HEK293 (cell line): Measurements from ENCODE around the gene PTP4A1.

Experiments used
- CTCF ChIA-PET: fragments of 350-600 bp; formaldehyde crosslinking; extraction: SDS; loops from one replicate; lab custom pipeline; 2021; ENCODE audit warnings: antibody characterized with exemption; lab: Yijun Ruan, JAX
- POLR2A ChIA-PET: fragments of 300-600 bp; formaldehyde crosslinking; extraction: SDS; loops from one replicate; lab custom pipeline; 2020; ENCODE audit warnings: antibody characterized with exemption, inconsistent platforms; lab: Yijun Ruan, JAX
- H3K27ac ChIP-seq: fragments of 200-500 bp; sonication (Bioruptor generic); 2 replicates; pipeline ENCODE4 v1.5.1; 2014; ENCODE audit warnings: low read depth, low read length, control low read depth, inconsistent platforms; ENCODE audit errors: extremely low read depth
- H3K36me3 ChIP-seq, 2 experiments: fragments of 200-500 bp in 1 of 2; sonication (Bioruptor generic) in 1 of 2; 1 replicate in 1 of 2; 2 replicates in 1 of 2; pipeline ENCODE4 v1.5.1; 2014 to 2017; ENCODE audit warnings: inconsistent platforms in 2 of 2, low read length in 2 of 2; ENCODE audit not compliant: control insufficient read depth in 2 of 2, insufficient read depth in 1 of 2
- H3K4me1 ChIP-seq: fragments of 200-500 bp; sonication (Bioruptor generic); 2 replicates; pipeline ENCODE4 v1.5.1; 2014; ENCODE audit warnings: mild to moderate bottlenecking, low read length, inconsistent platforms; ENCODE audit not compliant: control insufficient read depth, insufficient read depth
- H3K4me3 ChIP-seq: 2 replicates; pipeline ENCODE4 v1.5.1; 2011; ENCODE audit warnings: low read depth, mild to moderate bottlenecking, control low read depth, low read length, moderate library complexity
- H3K9me3 ChIP-seq: fragments of 200-500 bp; sonication (Bioruptor generic); 2 replicates; pipeline ENCODE4 v1.5.1; 2014; ENCODE audit warnings: low read depth, low read length, inconsistent platforms; ENCODE audit not compliant: control insufficient read depth, insufficient read depth
- GLI2 ChIP-seq: fragments of 450-650 bp; formaldehyde crosslinking; IDR thresholded peaks from 2 replicates; pipeline ENCODE4; 2017; ENCODE audit warnings: missing biosample characterization, missing genetic modification characterization, low read depth, borderline replicate concordance
- GLIS2 ChIP-seq: fragments of 450-650 bp; formaldehyde crosslinking; IDR thresholded peaks from 2 replicates; pipeline ENCODE4 v1.5.1; 2016; ENCODE audit warnings: missing biosample characterization, missing genetic modification characterization
- HIC1 ChIP-seq: fragments of 450-650 bp; formaldehyde crosslinking; IDR thresholded peaks from 2 replicates; pipeline ENCODE4 v1.5.1; 2016; ENCODE audit warnings: missing biosample characterization, missing genetic modification characterization
- HOXC10 ChIP-seq: sonication (generic); formaldehyde crosslinking; IDR thresholded peaks from 2 replicates; pipeline ENCODE4 v1.8.1; 2023; ENCODE audit warnings: mild to moderate bottlenecking, missing genetic modification reagents
- KLF16 ChIP-seq: fragments of 450-650 bp; formaldehyde crosslinking; IDR thresholded peaks from 2 replicates; pipeline ENCODE4 v1.5.1; 2017; ENCODE audit warnings: missing biosample characterization, missing genetic modification characterization
- MYNN ChIP-seq: fragments of 450-650 bp; formaldehyde crosslinking; IDR thresholded peaks from 2 replicates; pipeline ENCODE4 v1.5.1; 2016; ENCODE audit warnings: missing biosample characterization, missing genetic modification characterization, borderline replicate concordance
- SCRT2 ChIP-seq: fragments of 450-650 bp; formaldehyde crosslinking; IDR thresholded peaks from 2 replicates; pipeline ENCODE4 v1.5.1; 2016; ENCODE audit warnings: missing biosample characterization, missing genetic modification characterization
- YY1 ChIP-seq: fragments of 450-650 bp; formaldehyde crosslinking; IDR thresholded peaks from 2 replicates; pipeline ENCODE4 v1.5.1; 2018; ENCODE audit warnings: missing biosample characterization, missing genetic modification characterization
- ZBTB20 ChIP-seq: fragments of 450-650 bp; formaldehyde crosslinking; IDR thresholded peaks from 2 replicates; pipeline ENCODE4 v1.5.1; 2016; ENCODE audit warnings: missing biosample characterization, missing genetic modification characterization
- ZNF16 ChIP-seq: fragments of 450-650 bp; formaldehyde crosslinking; IDR thresholded peaks from 2 replicates; pipeline ENCODE4 v1.5.1; 2016; ENCODE audit warnings: low read depth, missing biosample characterization, missing genetic modification characterization
- ZNF175 ChIP-seq: fragments of 450-650 bp; formaldehyde crosslinking; IDR thresholded peaks from 2 replicates; pipeline ENCODE4 v1.5.1; 2016; ENCODE audit warnings: missing biosample characterization, missing genetic modification characterization
- ZNF292 ChIP-seq: fragments of 450-650 bp; formaldehyde crosslinking; IDR thresholded peaks from 2 replicates; pipeline ENCODE4 v1.5.1; 2016; ENCODE audit warnings: low read depth, missing biosample characterization, missing genetic modification characterization, borderline replicate concordance
- ZNF350 ChIP-seq: fragments of 450-650 bp; formaldehyde crosslinking; IDR thresholded peaks from 2 replicates; pipeline ENCODE4 v1.5.0; 2017; ENCODE audit warnings: missing biosample characterization, mild to moderate bottlenecking, missing genetic modification characterization
- ZNF366 ChIP-seq: fragments of 450-650 bp; formaldehyde crosslinking; conservative IDR thresholded peaks from 2 replicates; pipeline ENCODE4 v1.5.1; 2016; ENCODE audit warnings: missing biosample characterization, missing genetic modification characterization
- ZNF416 ChIP-seq: fragments of 450-650 bp; formaldehyde crosslinking; IDR thresholded peaks from 2 replicates; pipeline ENCODE4 v1.5.1; 2016; ENCODE audit warnings: missing biosample characterization, missing genetic modification characterization
- ZNF629 ChIP-seq: fragments of 450-650 bp; formaldehyde crosslinking; IDR thresholded peaks from 2 replicates; pipeline ENCODE4 v1.5.1; 2017; ENCODE audit warnings: missing biosample characterization, missing genetic modification characterization
- ZNF76 ChIP-seq: fragments of 450-650 bp; formaldehyde crosslinking; IDR thresholded peaks from 2 replicates; pipeline ENCODE4; 2016; ENCODE audit warnings: low read depth, missing biosample characterization, missing genetic modification characterization, borderline replicate concordance
- ZNF768 ChIP-seq: fragments of 450-650 bp; formaldehyde crosslinking; IDR thresholded peaks from 2 replicates; pipeline ENCODE4 v1.5.1; 2018; ENCODE audit warnings: missing biosample characterization, mild to moderate bottlenecking, missing genetic modification characterization
- ZSCAN16 ChIP-seq: fragments of 450-650 bp; formaldehyde crosslinking; IDR thresholded peaks from 2 replicates; pipeline ENCODE4 v1.5.1; 2016; ENCODE audit warnings: missing biosample characterization, missing genetic modification characterization
- ZXDB ChIP-seq: fragments of 450-650 bp; formaldehyde crosslinking; IDR thresholded peaks from 2 replicates; pipeline ENCODE4 v1.5.1; 2016; ENCODE audit warnings: missing biosample characterization, missing genetic modification characterization
- TF ChIP-seq, protein P1 (sequence below): fragments of 450-650 bp; formaldehyde crosslinking; IDR thresholded peaks from 2 replicates; pipeline ENCODE4 v1.5.1; 2017; ENCODE audit warnings: missing biosample characterization, missing genetic modification characterization
- TF ChIP-seq, protein P2 (sequence below): fragments of 450-650 bp; formaldehyde crosslinking; IDR thresholded peaks from 2 replicates; pipeline ENCODE4 v1.5.1; 2016; ENCODE audit warnings: missing biosample characterization, missing genetic modification characterization

PTP4A1 gene

GRCh38 chr6:63543982-63544381 lies 28.3 kb upstream of the PTP4A1 start:
- CTCF ChIA-PET, result interaction anchor here (0.6 kb wide), 1 partner anchor 30 kb away, joined by 3 read pairs; no protein-coding TSS in a partner anchor
- Histone ChIP-seq H3K4me3 (no peak overlapping the region), H3K4me1 (no peaks in the 10 kb centered on the region), H3K27ac (no peak overlapping the region), H3K36me3 (no peaks in the 10 kb centered on the region), H3K9me3 (no peaks in the 10 kb centered on the region)
- POLR2A ChIA-PET, result no interaction called here
- TF ChIP-seq ZNF350 (no peak), GLIS2 (tag by site-specific recombination) (no peak), YY1 (tag by site-specific recombination) (no peak), ZSCAN16 (tag by site-specific recombination) (no peak), ZNF768 (tag by site-specific recombination) (no peak), ZNF629 (tag by site-specific recombination) (no peak), ZXDB (tag by site-specific recombination) (no peak), KLF16 (tag by site-specific recombination) (no peak), ZNF16 (tag by site-specific recombination) (no peak), ZNF366 (tag by site-specific recombination) (no peak), MYNN (tag by site-specific recombination) (no peak), HIC1 (no peak), ZBTB20 (tag by site-specific recombination) (no peak)
- TF ChIP-seq, protein P1, sequence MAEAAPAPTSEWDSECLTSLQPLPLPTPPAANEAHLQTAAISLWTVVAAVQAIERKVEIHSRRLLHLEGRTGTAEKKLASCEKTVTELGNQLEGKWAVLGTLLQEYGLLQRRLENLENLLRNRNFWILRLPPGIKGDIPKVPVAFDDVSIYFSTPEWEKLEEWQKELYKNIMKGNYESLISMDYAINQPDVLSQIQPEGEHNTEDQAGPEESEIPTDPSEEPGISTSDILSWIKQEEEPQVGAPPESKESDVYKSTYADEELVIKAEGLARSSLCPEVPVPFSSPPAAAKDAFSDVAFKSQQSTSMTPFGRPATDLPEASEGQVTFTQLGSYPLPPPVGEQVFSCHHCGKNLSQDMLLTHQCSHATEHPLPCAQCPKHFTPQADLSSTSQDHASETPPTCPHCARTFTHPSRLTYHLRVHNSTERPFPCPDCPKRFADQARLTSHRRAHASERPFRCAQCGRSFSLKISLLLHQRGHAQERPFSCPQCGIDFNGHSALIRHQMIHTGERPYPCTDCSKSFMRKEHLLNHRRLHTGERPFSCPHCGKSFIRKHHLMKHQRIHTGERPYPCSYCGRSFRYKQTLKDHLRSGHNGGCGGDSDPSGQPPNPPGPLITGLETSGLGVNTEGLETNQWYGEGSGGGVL (tag by site-specific recombination), result no peak

- H3K4me1 ChIP-seq, result no peaks in the 10 kb centered on the region
- CTCF ChIA-PET, result interaction anchor here (0.5 kb wide), 1 partner anchor 14 kb away, joined by 3 read pairs; no protein-coding TSS in a partner anchor
Measured at GRCh38 chr6:63546236-63546635, 26.0 kb upstream of the PTP4A1 start.

More at GRCh38 chr6:63546236-63546635, 26.0 kb upstream of the PTP4A1 start:
- Histone ChIP-seq H3K9me3 (no peaks in the 10 kb centered on the region), H3K36me3 (no peaks in the 10 kb centered on the region), H3K27ac (no peak overlapping the region), H3K4me3 (no peak overlapping the region)
- POLR2A ChIA-PET, result no interaction called here
- TF ChIP-seq ZNF76 (tag by site-specific recombination) (no peak), SCRT2 (tag by site-specific recombination) (no peak), ZNF416 (no peak), ZNF175 (tag by site-specific recombination) (no peak), GLI2 (no peak), HOXC10 (CRISPR knock-in tag) (no peak), ZNF292 (tag by site-specific recombination) (no peak)
- TF ChIP-seq, protein P2, sequence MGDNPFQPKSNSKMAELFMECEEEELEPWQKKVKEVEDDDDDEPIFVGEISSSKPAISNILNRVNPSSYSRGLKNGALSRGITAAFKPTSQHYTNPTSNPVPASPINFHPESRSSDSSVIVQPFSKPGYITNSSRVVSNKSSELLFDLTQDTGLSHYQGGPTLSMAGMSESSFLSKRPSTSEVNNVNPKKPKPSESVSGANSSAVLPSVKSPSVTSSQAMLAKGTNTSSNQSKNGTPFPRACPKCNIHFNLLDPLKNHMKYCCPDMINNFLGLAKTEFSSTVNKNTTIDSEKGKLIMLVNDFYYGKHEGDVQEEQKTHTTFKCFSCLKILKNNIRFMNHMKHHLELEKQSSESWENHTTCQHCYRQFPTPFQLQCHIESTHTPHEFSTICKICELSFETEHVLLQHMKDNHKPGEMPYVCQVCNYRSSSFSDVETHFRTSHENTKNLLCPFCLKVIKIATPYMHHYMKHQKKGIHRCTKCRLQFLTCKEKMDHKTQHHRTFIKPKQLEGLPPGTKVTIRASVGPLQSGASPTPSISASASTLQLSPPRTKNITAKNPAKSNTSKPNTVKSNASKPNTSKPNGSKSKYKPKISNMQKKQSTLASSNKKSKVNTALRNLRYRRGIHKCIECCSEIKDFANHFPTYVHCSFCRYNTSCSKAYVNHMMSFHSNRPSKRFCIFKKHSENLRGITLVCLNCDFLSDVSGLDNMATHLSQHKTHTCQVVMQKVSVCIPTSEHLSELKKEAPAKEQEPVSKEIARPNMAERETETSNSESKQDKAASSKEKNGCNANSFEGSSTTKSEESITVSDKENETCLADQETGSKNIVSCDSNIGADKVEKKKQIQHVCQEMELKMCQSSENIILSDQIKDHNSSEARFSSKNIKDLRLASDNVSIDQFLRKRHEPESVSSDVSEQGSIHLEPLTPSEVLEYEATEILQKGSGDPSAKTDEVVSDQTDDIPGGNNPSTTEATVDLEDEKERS (tag by site-specific recombination), result no peak
